ENCODE results near the gene TMEM232.

The TMEM232 gene

GRCh38 chr5:110507972-110508371 is 218.5 kb downstream of the TMEM232 start:
- DNase-seq: no peak

- DNase-seq: no peak
Observed at GRCh38 chr5:110506378-110506777, 220.1 kb downstream of the TMEM232 start.

GRCh38 chr5:110496276-110496675 is 230.2 kb downstream of the TMEM232 start:
- no peak for DNase-seq

- no peak for DNase-seq
Observed at GRCh38 chr5:110492446-110492845, 234.0 kb downstream of the TMEM232 start.

- no peak for DNase-seq
Observed at GRCh38 chr5:110478895-110479294, 247.6 kb downstream of the TMEM232 start.

GRCh38 chr5:110477911-110478310 is 248.6 kb downstream of the TMEM232 start:
- no peak for DNase-seq

- DNase-seq: no peak
Observed at GRCh38 chr5:110476164-110476563, 250.3 kb downstream of the TMEM232 start.

GRCh38 chr5:110475529-110475928 is 250.9 kb downstream of the TMEM232 start:
- no peak for DNase-seq

GRCh38 chr5:110469486-110469885 is 257.0 kb downstream of the TMEM232 start:
- no peak for DNase-seq

GRCh38 chr5:110463106-110463505 is 263.4 kb downstream of the TMEM232 start:
- no peak for DNase-seq

GRCh38 chr5:110460837-110461236 is 265.6 kb downstream of the TMEM232 start:
- no peak for DNase-seq

- DNase-seq: no peak
Observed at GRCh38 chr5:110458313-110458712, 268.2 kb downstream of the TMEM232 start.

- DNase-seq: no peak
Observed at GRCh38 chr5:110442856-110443255, 283.6 kb downstream of the TMEM232 start.

GRCh38 chr5:110441035-110441434 is 285.4 kb downstream of the TMEM232 start:
- no peak for DNase-seq

GRCh38 chr5:110440058-110440457 is 286.4 kb downstream of the TMEM232 start:
- no peak for DNase-seq

- no peak for DNase-seq
Observed at GRCh38 chr5:110439296-110439695, 287.2 kb downstream of the TMEM232 start.

- no peak for DNase-seq
Observed at GRCh38 chr5:110435207-110435606, 291.3 kb downstream of the TMEM232 start.

GRCh38 chr5:110431603-110432002 is 294.9 kb downstream of the TMEM232 start:
- no peak for DNase-seq

GRCh38 chr5:110414360-110414759 is 312.1 kb downstream of the TMEM232 start:
- no peak for DNase-seq

GRCh38 chr5:110413856-110414255 is 312.6 kb downstream of the TMEM232 start:
- no peak for DNase-seq

- no peak for DNase-seq
Observed at GRCh38 chr5:110409571-110409970, 316.9 kb downstream of the TMEM232 start.

- no peak for DNase-seq
Observed at GRCh38 chr5:110402562-110402961, 323.9 kb downstream of the TMEM232 start.

GRCh38 chr5:110401881-110402280 is 324.6 kb downstream of the TMEM232 start:
- no peak for DNase-seq

- DNase-seq: no peak
Observed at GRCh38 chr5:110398951-110399350, 327.5 kb downstream of the TMEM232 start.

- no peak for DNase-seq
Observed at GRCh38 chr5:110397281-110397680, 329.2 kb downstream of the TMEM232 start.

- DNase-seq: no peak
Observed at GRCh38 chr5:110386782-110387181, 339.7 kb downstream of the TMEM232 start.
